HG02798 (cell line): ENCODE data around the gene CRACR2A.

Experiments used
- ATAC-seq: cut with Tn5 transposase; IDR thresholded peaks from one replicate; pipeline ENCODE4 v1.9.1; 2021; ENCODE audit warnings: mild to moderate bottlenecking; ENCODE audit not compliant: unreplicated experiment, poor library complexity

Gene CRACR2A, protein sequence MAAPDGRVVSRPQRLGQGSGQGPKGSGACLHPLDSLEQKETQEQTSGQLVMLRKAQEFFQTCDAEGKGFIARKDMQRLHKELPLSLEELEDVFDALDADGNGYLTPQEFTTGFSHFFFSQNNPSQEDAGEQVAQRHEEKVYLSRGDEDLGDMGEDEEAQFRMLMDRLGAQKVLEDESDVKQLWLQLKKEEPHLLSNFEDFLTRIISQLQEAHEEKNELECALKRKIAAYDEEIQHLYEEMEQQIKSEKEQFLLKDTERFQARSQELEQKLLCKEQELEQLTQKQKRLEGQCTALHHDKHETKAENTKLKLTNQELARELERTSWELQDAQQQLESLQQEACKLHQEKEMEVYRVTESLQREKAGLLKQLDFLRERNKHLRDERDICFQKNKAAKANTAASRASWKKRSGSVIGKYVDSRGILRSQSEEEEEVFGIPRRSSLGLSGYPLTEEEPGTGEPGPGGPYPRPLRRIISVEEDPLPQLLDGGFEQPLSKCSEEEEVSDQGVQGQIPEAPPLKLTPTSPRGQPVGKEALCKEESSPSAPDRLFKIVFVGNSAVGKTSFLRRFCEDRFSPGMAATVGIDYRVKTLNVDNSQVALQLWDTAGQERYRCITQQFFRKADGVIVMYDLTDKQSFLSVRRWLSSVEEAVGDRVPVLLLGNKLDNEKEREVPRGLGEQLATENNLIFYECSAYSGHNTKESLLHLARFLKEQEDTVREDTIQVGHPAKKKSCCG

DNA sequence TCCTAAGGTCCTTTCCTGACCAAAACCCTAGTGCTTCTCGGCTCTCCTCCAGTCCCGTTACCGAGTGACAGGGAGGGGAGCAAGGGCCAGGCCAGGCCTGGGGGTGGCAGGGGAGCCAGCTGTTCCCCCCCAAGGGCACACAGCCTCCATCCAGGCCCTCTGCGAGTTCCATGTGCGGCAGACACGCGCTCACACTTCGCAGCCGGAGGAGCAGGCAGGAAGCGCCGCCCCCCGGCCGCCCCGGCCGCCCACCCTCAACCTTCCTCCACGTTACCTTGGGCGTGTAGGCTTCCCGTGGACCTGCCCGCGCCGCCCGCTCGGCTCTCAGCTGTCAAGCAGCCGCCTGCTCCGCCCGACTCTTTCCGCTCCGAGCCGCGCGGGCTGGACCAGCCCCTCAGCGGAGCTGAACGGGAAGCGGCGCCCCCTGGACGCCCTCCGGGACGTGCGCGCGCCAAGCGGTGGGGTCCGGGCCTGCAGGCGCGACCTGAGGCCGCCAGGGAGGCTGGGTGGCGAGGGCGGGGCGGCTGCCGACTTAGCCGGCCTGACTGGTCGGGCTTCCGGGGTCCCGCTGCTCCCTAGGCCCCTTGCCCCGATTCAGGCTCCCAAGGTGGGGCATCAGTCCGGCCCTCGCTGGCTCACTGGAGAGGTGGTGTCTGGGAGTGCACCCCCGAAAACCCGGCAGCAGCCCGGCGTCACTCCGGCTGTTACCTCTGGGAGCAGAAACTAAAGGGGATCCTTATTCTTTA is at the start of gene CRACR2A:
Gene CRACR2A, minus strand, starts transcription at position 369 of the 746 bp plus-strand sequence. CDS start 56,110 bp downstream, outside the sequence.
- peak; percentile 91 for ATAC-seq

GRCh38 chr12:3797531-3798048 is 44.7 kb upstream of the CRACR2A start:
- no peak for ATAC-seq

DNA sequence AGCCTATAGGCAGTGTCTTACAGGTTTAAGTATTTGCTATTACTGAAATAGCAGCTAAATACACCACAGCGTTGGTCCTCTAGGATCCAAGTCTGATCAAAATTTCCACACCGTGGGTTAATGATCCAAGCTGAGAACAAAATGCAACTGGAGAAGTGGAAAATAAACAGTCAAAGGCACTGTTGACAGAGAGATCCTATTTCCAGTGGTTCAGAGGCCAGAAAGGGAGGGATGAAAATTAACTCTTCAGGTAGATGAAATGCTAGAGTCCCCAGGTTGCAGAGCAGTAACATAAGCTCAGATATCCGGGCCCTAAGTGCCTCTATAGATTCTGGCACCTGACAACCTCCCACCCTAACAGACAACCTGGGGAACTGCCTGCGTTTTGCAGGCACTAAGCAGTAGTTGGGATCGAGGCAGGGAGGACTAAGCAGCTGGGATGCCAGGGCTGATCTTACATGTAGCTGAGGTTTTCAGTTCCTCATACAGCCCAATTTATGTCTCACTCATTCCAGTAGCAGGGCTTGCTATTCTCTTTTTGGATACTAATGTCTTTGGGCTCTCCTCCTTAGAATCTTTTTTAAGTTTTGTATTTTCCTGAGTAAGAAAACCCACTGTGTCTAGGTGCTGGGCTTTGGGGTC is 42.7 kb upstream of the CRACR2A start:
- no peak for ATAC-seq

- no peak for ATAC-seq
Observed at GRCh38 chr12:3795066-3795465, 42.2 kb upstream of the CRACR2A start.

GRCh38 chr12:3792623-3793288 is 39.8 kb upstream of the CRACR2A start:
- no peak for ATAC-seq

GRCh38 chr12:3791256-3791874 is 38.5 kb upstream of the CRACR2A start:
- ATAC-seq, result no peak

- no peak for ATAC-seq
Observed at GRCh38 chr12:3790642-3791041, 37.7 kb upstream of the CRACR2A start.

GRCh38 chr12:3789838-3790237 is 36.9 kb upstream of the CRACR2A start:
- ATAC-seq, result no peak

DNA sequence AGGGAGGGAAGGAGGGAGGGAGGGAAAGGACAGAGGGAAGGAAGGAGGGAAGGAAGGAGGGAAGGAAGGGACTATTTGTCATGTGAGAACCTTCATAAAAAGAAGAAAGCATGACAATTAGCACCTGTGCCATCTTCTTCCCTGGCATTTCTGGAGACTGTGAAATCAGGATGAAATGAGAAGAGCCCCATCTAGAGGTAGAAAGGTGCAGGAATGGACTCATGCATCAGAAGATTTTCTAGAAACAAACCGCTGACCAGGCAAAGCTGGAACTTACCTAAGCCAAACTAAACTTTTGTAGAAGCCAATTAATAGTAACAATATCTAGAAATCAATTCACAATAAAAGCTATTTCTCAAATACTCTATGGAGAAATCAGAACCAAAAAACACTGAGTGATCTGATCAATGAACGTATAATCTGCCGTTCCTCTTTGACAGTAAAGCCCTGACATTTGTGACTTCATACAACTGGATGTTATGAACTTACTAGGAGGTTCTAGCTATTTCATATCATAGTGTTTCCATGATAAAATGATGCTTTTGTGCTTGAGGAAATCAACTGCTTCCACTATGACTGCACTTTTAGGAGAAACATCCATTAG is 24.4 kb upstream of the CRACR2A start:
- ATAC-seq, result no peak

- ATAC-seq, result no peak
Observed at GRCh38 chr12:3775385-3776035, 22.6 kb upstream of the CRACR2A start.

GRCh38 chr12:3772380-3772779 is 19.5 kb upstream of the CRACR2A start:
- ATAC-seq, result no peak

- no peak for ATAC-seq
Observed at GRCh38 chr12:3771853-3772252, 18.9 kb upstream of the CRACR2A start.

GRCh38 chr12:3770891-3771290 is 18.0 kb upstream of the CRACR2A start:
- no peak for ATAC-seq

GRCh38 chr12:3768911-3769447 is 16.1 kb upstream of the CRACR2A start:
- ATAC-seq, result no peak

- no peak for ATAC-seq
Observed at GRCh38 chr12:3761116-3761735, 8.3 kb upstream of the CRACR2A start.

- ATAC-seq, result no peak
Observed at GRCh38 chr12:3759878-3760277, 7.0 kb upstream of the CRACR2A start.

DNA sequence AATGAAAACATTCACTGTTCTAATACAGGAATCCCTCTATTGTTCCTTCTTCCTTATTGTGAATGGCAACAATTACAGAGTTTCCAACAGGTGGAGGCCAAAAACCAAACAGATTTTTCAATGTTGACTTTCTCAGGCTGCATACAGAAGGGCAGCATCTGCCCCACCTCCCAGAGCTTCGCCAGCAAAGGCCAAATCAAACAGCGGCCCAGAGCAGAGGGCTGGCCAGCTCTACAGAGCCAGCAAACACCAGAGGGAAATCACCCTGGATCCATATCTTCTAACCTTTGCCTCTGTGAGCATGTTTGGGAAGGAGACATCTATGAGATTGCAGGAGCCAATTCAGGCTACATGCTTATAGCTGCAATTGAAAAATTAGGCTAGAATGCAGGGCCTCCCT is 4.4 kb upstream of the CRACR2A start:
- ATAC-seq, result no peak

DNA sequence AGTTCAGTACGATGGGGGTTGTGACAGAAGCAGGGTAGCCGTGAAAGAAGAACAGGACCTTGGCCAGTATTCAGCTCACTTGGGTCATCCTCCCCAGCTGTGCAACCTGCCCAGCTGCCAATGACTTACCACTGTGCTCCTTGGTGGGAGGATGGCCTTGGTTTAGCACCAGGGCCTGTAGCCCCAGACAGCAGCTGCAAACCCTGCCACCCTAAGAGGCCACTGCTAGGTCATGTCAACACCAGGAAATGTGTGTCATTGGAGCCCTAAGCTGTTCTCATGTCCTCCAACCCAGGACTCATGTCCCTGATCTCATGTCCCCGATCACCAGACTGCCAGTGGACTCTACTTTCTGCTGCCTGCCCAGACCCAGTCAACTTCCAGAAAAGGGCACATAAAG is 3.0 kb upstream of the CRACR2A start:
- no peak for ATAC-seq
